ENCODE results near the gene CALHM6.

GRCh38 chr6:116450185-116450710 lies 10.9 kb upstream of the CALHM6 start:
- TF ChIP-seq, protein P1, sequence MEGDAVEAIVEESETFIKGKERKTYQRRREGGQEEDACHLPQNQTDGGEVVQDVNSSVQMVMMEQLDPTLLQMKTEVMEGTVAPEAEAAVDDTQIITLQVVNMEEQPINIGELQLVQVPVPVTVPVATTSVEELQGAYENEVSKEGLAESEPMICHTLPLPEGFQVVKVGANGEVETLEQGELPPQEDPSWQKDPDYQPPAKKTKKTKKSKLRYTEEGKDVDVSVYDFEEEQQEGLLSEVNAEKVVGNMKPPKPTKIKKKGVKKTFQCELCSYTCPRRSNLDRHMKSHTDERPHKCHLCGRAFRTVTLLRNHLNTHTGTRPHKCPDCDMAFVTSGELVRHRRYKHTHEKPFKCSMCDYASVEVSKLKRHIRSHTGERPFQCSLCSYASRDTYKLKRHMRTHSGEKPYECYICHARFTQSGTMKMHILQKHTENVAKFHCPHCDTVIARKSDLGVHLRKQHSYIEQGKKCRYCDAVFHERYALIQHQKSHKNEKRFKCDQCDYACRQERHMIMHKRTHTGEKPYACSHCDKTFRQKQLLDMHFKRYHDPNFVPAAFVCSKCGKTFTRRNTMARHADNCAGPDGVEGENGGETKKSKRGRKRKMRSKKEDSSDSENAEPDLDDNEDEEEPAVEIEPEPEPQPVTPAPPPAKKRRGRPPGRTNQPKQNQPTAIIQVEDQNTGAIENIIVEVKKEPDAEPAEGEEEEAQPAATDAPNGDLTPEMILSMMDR (conservative IDR thresholded peaks at IDR 0.05; ENCODE audit: low read depth, low read length): no peak
- TF ChIP-seq EZH2 (IDR thresholded peaks at IDR 0.05; ENCODE audit: borderline replicate concordance, low read depth, low read length, poor library complexity, severe bottlenecking): no peak

All from A673 (cell line).